Activated CD8-positive, alpha-beta memory T cell treated with anti-CD3 and anti-CD28 coated beads for 1 hour (primary cell): ENCODE data around the gene PIAS4.

ENCODE experiments used
- DNase-seq, 2 donors: peaks; one replicate each; pipeline ENCODE4 v3.0.0-alpha.2; 2020; ENCODE audit warnings: low read depth in 1 of 2; ENCODE audit errors: extremely low read depth in 1 of 2

PIAS4 gene

GRCh38 chr19:4042064-4042730 lies 34.7 kb downstream of the PIAS4 start:
- no peak for DNase-seq

- DNase-seq = no peak
Observed at GRCh38 chr19:4042731-4043082, 35.2 kb downstream of the PIAS4 start.

DNA sequence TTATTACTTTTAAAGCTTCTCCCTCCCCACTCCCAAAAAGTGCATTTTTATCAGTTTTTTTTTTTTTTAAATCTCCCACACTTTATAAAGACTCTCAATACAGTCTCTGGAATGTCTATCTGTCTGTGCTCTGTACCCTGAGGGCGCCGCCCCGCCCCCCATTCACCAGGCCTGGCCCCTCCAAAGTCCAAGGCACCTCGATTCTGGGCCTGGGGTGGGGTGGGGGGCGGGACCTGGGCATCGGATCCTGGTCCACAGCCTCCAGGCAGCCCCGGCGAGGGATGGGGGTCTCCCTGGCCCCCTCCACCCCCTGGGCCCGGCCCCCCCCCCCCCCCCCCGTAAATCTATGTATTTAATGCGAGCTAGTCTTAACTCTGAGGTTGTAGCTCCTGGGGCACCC lies 35.9 kb downstream of the PIAS4 start:
- no peak for DNase-seq

- DNase-seq = no peak
Observed at GRCh38 chr19:4043966-4044715, 36.6 kb downstream of the PIAS4 start.

GRCh38 chr19:4044990-4045465 lies 37.5 kb downstream of the PIAS4 start:
- no peak for DNase-seq

DNA sequence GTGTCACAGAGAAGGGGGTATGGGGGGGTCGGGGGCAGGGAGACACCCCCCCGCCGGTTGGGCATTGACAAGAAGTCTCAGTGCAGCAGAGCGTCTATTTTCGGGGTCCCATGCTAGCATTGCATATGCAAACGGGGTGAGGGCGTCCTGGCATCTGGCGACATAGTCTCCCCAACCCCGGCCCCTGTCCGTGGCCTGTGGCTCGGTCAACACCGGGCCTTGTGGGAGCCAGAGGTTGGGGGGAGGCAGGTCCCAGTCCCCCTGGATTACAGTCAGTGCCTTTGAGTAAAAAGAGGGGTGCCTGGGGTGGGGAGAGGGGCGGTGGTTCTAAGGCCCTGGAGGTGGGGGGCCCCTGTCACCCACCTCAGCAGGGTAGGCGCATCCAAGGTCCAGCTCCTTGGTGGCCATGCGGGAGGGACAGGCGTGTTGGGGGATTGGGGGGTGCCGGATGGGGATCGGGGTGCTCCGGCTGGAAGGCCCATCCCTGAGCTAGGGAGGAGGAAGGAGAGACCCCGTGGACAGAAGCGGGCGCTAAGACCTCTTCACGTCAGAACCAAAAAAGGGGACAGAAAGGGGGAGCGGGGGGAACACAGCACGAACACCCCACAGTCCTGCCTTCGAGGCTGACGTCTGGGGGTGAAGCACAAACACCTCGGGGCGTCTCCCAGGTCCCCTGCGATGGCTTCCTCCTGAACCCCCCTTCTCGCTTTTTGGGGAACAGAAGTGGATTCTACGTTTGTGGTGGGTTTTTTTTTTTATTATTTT lies 38.2 kb downstream of the PIAS4 start:
- no peak for DNase-seq

GRCh38 chr19:4046362-4046691 lies 38.8 kb downstream of the PIAS4 start:
- DNase-seq = no peak

DNA sequence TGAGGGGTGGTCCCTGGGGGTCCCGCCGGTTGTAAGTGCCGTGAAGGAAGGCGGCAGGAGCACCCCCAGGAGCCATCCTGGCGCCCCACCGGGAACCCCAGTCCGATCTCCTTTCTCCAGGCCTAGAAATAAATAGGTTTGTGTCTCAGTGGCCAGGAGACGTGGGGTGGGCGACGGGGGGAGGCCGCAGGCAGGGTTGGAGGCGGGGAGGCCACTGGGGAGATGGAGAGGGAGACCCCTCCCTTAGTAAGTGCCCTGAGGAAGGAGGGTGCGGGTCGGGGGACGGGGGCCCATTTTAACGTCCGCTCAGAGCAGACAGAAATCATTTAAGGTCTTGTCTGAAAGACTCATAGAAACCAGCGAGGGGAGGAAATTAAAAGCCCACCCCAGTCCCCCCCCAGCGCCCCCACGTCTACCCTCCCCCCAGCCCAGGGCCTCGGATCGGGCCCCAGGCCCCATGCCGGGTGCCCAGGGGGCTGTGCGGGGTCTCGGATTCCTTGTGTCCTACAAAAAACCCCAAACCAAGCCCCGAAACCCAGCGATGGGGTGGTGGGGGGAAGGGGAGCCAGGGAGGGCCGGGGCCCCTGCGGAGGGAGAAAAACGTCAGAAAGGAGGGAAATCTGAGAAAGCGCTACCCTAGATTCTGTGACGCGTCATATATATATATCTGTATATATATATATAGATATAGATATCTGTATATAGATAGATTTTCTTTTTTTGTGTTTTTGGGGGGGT lies 39.6 kb downstream of the PIAS4 start:
- no peak for DNase-seq

DNA sequence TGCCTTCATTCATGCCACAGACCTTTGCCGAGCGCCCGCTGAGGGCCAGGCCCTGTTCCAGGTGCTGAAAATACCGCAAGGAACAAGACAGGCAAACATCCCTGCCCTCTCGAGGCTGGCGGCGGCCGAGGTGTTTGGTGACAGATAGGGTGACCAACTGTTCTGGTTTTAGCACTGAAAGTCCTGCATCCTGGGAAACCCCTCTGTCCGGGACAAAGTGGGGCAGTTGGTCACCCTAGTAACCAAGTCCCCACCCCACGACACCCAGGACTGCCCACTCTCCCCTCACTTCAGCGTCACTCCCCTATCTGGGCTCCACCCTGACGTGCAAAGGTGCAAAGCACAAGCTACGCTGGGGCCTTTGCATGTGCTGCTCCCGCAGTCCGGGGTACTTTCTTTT lies 41.9 kb downstream of the PIAS4 start:
- DNase-seq = no peak

GRCh38 chr19:4051175-4052101 lies 43.9 kb downstream of the PIAS4 start:
- DNase-seq = no peak

- no peak for DNase-seq
Observed at GRCh38 chr19:4052114-4052992, 44.8 kb downstream of the PIAS4 start.

GRCh38 chr19:4052993-4053422 lies 45.5 kb downstream of the PIAS4 start:
- DNase-seq = no peak

GRCh38 chr19:4053423-4054324 lies 46.1 kb downstream of the PIAS4 start:
- DNase-seq = no peak

GRCh38 chr19:4054441-4055208 lies 47.1 kb downstream of the PIAS4 start:
- no peak for DNase-seq

DNA sequence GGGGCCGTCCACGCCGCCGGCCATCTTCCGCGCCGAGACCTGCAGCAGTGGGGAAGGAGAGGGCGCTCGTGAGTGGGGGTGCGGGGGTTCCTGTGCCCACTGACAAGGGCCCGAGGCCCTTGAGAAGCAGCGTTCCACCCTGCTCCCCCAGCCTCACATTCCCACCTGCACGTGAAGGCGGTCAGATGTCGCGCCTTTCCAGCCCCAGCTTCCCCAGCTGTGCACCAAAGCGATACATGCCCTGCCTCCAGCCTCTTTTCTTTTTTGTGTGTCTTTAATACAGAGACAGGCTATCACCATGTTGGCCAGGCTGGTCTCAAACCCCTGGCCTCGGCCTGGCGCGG lies 47.6 kb downstream of the PIAS4 start:
- DNase-seq = no peak

DNA sequence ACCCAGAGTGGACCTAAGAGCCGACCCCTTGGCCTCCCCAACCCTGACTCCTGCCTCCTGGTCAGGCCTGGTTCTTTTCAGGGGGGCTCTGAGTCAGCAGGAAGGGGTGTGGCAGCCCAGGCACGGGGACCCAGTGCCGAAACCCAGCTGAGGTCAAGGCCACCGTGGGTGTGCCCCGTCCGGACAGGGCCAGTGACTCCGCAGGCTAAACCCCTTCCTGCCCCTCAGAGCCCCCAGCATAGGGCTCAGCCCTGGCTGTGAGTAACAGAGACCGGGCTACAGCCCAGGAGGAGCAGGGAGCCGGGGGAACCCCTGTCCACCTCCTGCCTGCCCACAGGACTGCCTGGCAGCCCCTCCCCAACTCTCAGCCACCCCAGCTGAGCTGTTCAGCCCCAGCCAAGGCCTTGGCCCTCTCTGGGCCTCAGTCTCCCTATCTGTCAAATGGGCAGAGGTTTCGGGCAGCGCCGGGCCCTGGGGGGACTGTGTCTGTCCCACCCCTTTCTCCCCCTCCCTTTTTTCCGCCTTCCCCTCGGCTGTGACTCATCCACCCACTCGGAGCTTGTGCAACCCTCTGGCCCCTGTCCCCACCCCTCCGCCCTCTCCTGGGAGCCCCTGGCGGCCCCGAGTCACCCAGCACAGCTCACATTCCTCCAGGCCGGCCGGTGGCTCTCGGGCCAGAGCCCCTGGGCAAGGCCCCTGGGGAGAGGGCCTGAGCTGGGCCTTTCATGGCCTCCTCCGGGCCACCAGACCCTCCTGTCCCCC lies 50.6 kb downstream of the PIAS4 start:
- DNase-seq = peak in 1 of 2 donors; percentile 47
